BLaER1 treated with 17β-estradiol and CSF1 and Interleukin-3, amounts not matched to agents 10 nM and 100 nM (cell line): Measurements from ENCODE around the gene LTN1.

Experiments used
- H3K27ac ChIP-seq, 11 experiments: shearing (Covaris generic); formaldehyde crosslinking; 2 replicates each; pipeline ENCODE4 v1.8.1; 2022
- H3K27me3 ChIP-seq, 11 experiments: shearing (Covaris generic); formaldehyde crosslinking; 2 replicates each; pipeline ENCODE4 v1.8.1; 2022
- H3K36me3 ChIP-seq, 11 experiments: shearing (Covaris generic); formaldehyde crosslinking; 2 replicates each; pipeline ENCODE4 v1.8.1; 2022
- H3K4me1 ChIP-seq, 10 experiments: shearing (Covaris generic); formaldehyde crosslinking; 2 replicates each; pipeline ENCODE4 v1.8.1; 2022
- H3K4me2 ChIP-seq, 11 experiments: shearing (Covaris generic); formaldehyde crosslinking; 2 replicates each; pipeline ENCODE4 v1.8.1; 2022
- H3K4me3 ChIP-seq, 10 experiments: shearing (Covaris generic); formaldehyde crosslinking; 2 replicates each; pipeline ENCODE4 v1.8.1; 2022
- H3K9ac ChIP-seq, 11 experiments: shearing (Covaris generic); formaldehyde crosslinking; 2 replicates each; pipeline ENCODE4 v1.8.1; 2022
- H3K9me3 ChIP-seq, 11 experiments: shearing (Covaris generic); formaldehyde crosslinking; replicated peaks in 1 of 11; 2 replicates each; pipeline ENCODE4 v1.8.1; 2022
- H4K20me1 ChIP-seq, 11 experiments: shearing (Covaris generic); formaldehyde crosslinking; 2 replicates each; pipeline ENCODE4 v1.8.1; 2022
- Cebpa-rat ChIP-seq, 11 experiments: shearing (Covaris generic); IDR thresholded peaks; 2 replicates each; pipeline ENCODE4 v1.8.1; 2022

Gene LTN1

DNA sequence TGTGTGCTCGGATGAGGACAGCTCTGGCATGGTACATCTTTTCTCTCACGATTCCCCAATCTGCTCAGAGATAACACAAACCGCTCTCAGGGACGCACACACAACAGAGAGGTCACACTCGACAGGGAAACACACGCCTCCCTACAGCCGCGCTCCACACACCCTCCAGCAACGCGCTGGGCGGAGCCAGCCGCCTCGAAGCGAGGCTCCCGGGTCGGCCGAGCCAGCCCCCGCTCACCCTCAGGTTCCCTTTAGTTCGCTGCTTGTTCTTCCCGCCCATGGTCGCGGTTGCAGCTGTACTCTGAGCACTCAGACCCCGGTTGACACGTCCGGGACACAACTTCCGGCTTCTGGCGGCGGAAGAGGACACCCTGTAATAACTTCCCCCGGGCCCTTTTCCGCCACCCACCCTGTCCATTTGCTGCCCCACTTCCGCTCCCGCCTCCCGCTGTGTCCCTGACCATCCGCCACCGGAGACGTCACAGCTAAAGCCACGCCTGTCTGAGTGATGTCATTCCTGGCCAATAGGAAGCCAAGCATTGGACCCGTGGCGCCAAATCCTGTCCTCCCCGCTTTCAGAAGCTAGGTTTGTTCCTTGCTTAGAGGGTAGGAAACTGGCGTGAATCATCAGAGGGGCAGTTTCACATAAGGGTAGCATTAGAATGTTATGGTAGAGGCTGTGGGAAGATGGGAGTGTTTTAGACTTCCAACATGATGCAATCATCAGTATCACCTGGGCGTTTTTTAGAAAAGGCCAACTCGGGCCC is at the start of gene LTN1:
Gene LTN1 (minus strand): TSS at position 352 of the 767 bp plus-strand sequence. CDS start 72 bp downstream, at position 280.
- Histone ChIP-seq H3K27ac (peak within 1 kb of the TSS; percentile 64 to 87 (median 79)), H3K9ac (peak within 1 kb of the TSS; percentile 80 to 88 (median 86)), H3K4me2 (peak within 1 kb of the TSS; percentile 83 to 95 (median 89)), H3K36me3 (peaks cover 0 to 15% (median 6%) of the 10 kb centered on the region in 11 experiments; a peak in 7 of 22 replicates), H3K4me3 (peak within 1 kb of the TSS; percentile 75 to 89 (median 81)), H3K27me3 (no peaks in the 10 kb centered on the region), H3K9me3 (no peaks in the 10 kb centered on the region), H3K4me1 (peaks cover 20 to 35% (median 27%) of the 10 kb centered on the region in 10 experiments), H4K20me1 (peaks cover 0 to 3% (median 0%) of the 10 kb centered on the region in 11 experiments; a peak in 4 of 22 replicates)
- peak in 2 of 11 experiments; percentile 28 to 69; a peak in 2 of 22 replicates for TF ChIP-seq Cebpa-rat (IDR thresholded peaks at IDR 0.05)

DNA sequence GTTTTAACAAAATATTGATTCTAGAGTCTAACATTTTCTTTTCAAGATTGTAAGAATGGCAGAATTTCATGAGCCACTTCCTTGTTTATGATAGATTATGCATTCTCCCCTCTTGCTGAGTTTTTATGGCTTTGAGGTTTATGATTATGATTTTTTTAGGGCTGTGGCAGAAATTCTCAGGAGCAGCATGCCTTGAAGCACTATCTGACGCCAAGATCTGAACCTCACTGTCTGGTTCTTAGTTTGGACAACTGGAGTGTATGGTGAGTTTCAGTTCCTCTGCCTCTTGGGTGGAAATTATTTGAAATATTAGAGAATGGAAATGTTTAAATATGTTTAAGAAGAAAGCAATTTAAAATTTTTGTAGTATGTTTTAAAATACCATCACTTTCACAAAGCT is 42.0 kb upstream of the LTN1 start:
- Histone ChIP-seq H4K20me1 (peaks cover 0 to 38% (median 5%) of the 10 kb centered on the region in 11 experiments; a peak in 4 of 22 replicates), H3K27ac (no peak overlapping the region), H3K4me2 (no peak overlapping the region), H3K4me1 (peaks cover 0 to 9% (median 0%) of the 10 kb centered on the region in 10 experiments; a peak in 3 of 20 replicates), H3K27me3 (no peaks in the 10 kb centered on the region), H3K9ac (no peak overlapping the region), H3K9me3 (no peaks in the 10 kb centered on the region), H3K36me3 (peaks cover 87 to 100% (median 98%) of the 10 kb centered on the region in 11 experiments), H3K4me3 (no peak overlapping the region)
- TF ChIP-seq Cebpa-rat (IDR thresholded peaks at IDR 0.05): no peak

DNA sequence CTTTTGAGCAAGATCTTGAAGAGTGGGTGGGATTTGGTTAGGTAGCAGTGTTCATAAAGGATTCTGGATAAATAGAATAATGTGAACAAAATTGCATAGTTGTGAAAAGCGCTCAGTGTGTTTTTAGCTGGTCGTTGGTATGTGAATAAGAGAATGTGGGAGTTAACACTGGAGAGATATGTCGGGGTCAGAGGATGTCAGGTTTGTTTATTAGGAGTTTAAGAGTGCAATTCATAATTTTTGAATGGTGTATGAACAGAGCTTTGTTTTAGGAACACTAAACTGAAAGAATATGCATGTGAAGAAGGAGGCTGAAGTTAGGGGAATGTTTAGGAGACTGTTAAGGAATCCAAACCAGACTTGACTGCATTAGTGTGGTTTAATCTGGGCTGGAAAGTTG is 41.2 kb upstream of the LTN1 start:
- Histone ChIP-seq H4K20me1 (peaks cover 0 to 46% (median 9%) of the 10 kb centered on the region in 11 experiments; a peak in 4 of 22 replicates), H3K4me1 (peaks cover 0 to 9% (median 0%) of the 10 kb centered on the region in 10 experiments; a peak in 3 of 20 replicates), H3K27me3 (no peaks in the 10 kb centered on the region), H3K27ac (no peak overlapping the region), H3K4me3 (no peak overlapping the region), H3K9me3 (no peaks in the 10 kb centered on the region), H3K4me2 (no peak overlapping the region), H3K36me3 (peaks cover 86 to 100% (median 97%) of the 10 kb centered on the region in 11 experiments), H3K9ac (no peak overlapping the region)
- no peak for TF ChIP-seq Cebpa-rat (IDR thresholded peaks at IDR 0.05)

DNA sequence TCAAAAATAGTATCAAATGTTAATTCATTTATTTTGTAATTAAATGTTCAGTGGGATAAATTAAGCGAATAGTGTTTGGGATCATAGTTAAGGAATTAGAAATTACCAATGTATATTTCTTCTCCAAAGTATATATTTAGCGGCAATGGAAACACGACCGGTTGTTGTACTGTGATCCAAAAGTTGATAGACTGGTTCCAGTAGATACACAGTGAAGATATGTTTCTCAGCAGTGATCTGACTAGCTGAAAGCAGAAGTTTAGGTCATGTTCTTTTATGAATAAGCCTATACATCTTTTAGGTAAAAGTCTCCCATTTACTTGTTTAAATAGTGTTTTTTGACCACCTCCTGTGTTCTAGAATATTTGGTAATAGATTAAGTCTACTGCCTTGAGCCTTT is 40.6 kb upstream of the LTN1 start:
- peaks cover 86 to 100% (median 97%) of the 10 kb centered on the region in 11 experiments for H3K36me3 ChIP-seq
- no peaks in the 10 kb centered on the region for H3K27me3 ChIP-seq
- H3K9me3 ChIP-seq: no peaks in the 10 kb centered on the region

DNA sequence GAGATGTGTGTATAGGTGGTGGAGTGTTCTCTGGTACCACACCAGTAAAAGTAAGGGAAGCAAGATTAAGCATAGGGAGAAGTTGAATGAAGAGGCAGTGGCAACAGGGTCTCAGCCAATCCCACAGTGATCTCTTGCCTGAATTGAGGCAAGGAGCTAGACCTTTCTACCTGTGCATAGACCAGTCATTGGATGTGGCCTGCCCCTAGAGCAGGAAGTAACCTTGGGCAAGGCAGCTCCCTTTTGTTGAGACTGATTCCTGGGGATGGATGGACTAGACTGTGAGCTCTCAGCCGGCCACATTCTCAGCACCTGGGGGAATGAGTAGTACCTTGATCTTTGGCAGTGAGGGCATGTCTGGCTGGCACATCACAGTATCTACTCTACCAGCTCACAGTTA is 38.2 kb upstream of the LTN1 start:
- TF ChIP-seq Cebpa-rat (IDR thresholded peaks at IDR 0.05): no peak
- Histone ChIP-seq H3K36me3 (peaks cover 66 to 86% (median 78%) of the 10 kb centered on the region in 11 experiments), H3K9me3 (no peaks in the 10 kb centered on the region)

More for the DNA sequence above, 40.6 kb upstream of the LTN1 start:
- no peak for TF ChIP-seq Cebpa-rat (IDR thresholded peaks at IDR 0.05)
- Histone ChIP-seq H4K20me1 (peaks cover 0 to 50% (median 11%) of the 10 kb centered on the region in 11 experiments; a peak in 9 of 22 replicates), H3K4me3 (no peak overlapping the region), H3K27ac (no peak overlapping the region), H3K4me2 (no peak overlapping the region), H3K4me1 (peaks cover 0 to 9% (median 0%) of the 10 kb centered on the region in 10 experiments; a peak in 3 of 20 replicates), H3K9ac (no peak overlapping the region)

DNA sequence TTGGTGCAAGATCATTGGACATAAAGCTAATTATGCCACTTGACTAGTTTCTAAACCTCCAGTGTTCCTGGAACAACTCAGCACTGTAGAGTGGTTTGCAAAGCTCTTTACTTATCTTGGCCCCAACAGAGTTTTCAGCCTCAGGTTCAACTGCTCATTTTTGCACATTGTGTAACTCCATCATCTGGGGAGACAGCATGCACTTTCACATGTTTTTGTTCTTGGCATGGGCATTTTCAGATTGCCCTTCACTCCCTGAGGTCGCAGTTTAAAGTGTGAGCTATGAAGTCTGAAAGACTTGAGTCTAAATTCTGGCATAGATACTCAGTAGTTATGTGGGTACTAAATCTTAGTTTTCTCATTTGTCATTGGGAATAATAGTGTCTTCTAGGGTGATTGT is 36.8 kb upstream of the LTN1 start:
- Histone ChIP-seq H3K36me3 (peaks cover 54 to 73% (median 64%) of the 10 kb centered on the region in 11 experiments), H3K27me3 (no peaks in the 10 kb centered on the region), H3K27ac (no peak overlapping the region), H3K9me3 (no peaks in the 10 kb centered on the region), H3K4me1 (peaks cover 13 to 25% (median 17%) of the 10 kb centered on the region in 10 experiments), H3K4me2 (no peak overlapping the region), H3K4me3 (no peak overlapping the region), H4K20me1 (peaks cover 0 to 73% (median 13%) of the 10 kb centered on the region in 11 experiments; a peak in 11 of 22 replicates), H3K9ac (no peak overlapping the region)
- no peak for TF ChIP-seq Cebpa-rat (IDR thresholded peaks at IDR 0.05)

More for the DNA sequence above, 38.2 kb upstream of the LTN1 start:
- no peak overlapping the region for H3K9ac ChIP-seq
- H3K4me2 ChIP-seq: no peak overlapping the region
- H3K4me3 ChIP-seq: no peak overlapping the region
- no peak overlapping the region for H3K27ac ChIP-seq
- H4K20me1 ChIP-seq: peaks cover 0 to 69% (median 13%) of the 10 kb centered on the region in 11 experiments; a peak in 11 of 22 replicates
- no peaks in the 10 kb centered on the region for H3K27me3 ChIP-seq
- peaks cover 5 to 24% (median 10%) of the 10 kb centered on the region in 10 experiments for H3K4me1 ChIP-seq

DNA sequence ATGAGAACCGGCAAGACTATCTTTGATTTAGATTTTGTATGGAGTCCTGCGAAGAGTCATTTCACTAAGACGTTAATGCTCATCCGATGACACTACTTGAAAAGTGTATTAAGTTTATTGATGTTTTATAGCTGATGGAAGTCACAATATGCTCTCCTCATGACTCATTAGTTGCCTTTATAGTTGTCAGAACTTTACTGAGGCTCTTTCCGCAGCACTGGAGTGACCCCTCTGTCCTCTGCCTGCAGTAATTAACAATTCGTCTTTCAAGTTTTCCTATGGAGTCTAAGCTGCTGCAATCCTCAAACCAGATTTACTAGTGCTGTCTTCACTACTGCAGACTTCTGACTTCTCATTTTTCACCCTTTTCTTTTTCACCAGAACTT is 32.6 kb upstream of the LTN1 start:
- Histone ChIP-seq H3K9me3 (no peaks in the 10 kb centered on the region), H4K20me1 (peaks cover 0 to 50% (median 6%) of the 10 kb centered on the region in 11 experiments; a peak in 10 of 22 replicates), H3K36me3 (peaks cover 18 to 32% (median 24%) of the 10 kb centered on the region in 11 experiments), H3K27ac (peak overlapping the region; percentile 92 to 99 (median 98)), H3K4me2 (peak overlapping the region; percentile 71 to 95 (median 84)), H3K9ac (peak overlapping the region; percentile 88 to 99 (median 97)), H3K4me1 (peaks cover 20 to 33% (median 25%) of the 10 kb centered on the region in 10 experiments), H3K27me3 (no peaks in the 10 kb centered on the region), H3K4me3 (peak overlapping the region; percentile 70 to 87 (median 75))
- no peak for TF ChIP-seq Cebpa-rat (IDR thresholded peaks at IDR 0.05)

- Histone ChIP-seq H3K9me3 (no peaks in the 10 kb centered on the region), H3K4me1 (peaks cover 20 to 34% (median 26%) of the 10 kb centered on the region in 10 experiments), H3K27me3 (no peaks in the 10 kb centered on the region), H3K27ac (peak within 1 kb of the TSS; percentile 92 to 99 (median 98)), H3K4me3 (peak within 1 kb of the TSS; percentile 70 to 87 (median 75)), H4K20me1 (peaks cover 0 to 44% (median 3%) of the 10 kb centered on the region in 11 experiments; a peak in 10 of 22 replicates), H3K9ac (peak within 1 kb of the TSS; percentile 88 to 99 (median 97)), H3K4me2 (peak within 1 kb of the TSS; percentile 77 to 95 (median 84)), H3K36me3 (peaks cover 17 to 26% (median 18%) of the 10 kb centered on the region in 11 experiments)
- no peak for TF ChIP-seq Cebpa-rat (IDR thresholded peaks at IDR 0.05)
Observed at GRCh38 chr21:29024474-29025327, 32.0 kb upstream of the LTN1 start, which contains the start of gene USP16. Gene USP16 (plus strand): TSS chr21:29024668. CDS start chr21:29027914, 3,246 bp downstream.
